ENCODE measurements around the gene USP47.

DNA sequence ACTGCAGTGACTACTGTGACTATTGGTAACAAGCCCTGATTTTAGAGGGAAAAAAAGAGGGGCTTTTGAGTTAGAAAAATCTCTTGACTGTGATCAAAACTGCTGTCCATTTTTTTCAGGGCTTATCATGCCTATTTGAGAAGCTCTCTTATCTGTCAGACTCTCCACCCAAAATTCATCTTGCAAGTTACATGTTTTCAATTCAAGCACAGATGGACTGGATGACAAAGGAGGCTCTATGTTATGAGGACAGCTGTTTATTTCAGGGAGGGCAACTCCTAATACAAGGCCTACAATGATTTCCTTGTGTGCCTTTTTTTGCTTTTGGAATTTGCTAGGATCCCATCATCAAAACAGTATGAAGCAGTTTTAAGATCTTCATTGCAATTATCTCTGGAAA, 35.2 kb upstream of the USP47 start:
- TF ChIP-seq HMG20A (CRISPR knock-in tag; conservative IDR thresholded peaks at IDR 0.05) (no peak), TEAD2 (tag; IDR thresholded peaks at IDR 0.05) (no peak), ZSCAN29 (IDR thresholded peaks at IDR 0.05) (no peak), ZNF140 (CRISPR knock-in tag; IDR thresholded peaks at IDR 0.05) (no peak)
- TF ChIP-seq, protein P1, sequence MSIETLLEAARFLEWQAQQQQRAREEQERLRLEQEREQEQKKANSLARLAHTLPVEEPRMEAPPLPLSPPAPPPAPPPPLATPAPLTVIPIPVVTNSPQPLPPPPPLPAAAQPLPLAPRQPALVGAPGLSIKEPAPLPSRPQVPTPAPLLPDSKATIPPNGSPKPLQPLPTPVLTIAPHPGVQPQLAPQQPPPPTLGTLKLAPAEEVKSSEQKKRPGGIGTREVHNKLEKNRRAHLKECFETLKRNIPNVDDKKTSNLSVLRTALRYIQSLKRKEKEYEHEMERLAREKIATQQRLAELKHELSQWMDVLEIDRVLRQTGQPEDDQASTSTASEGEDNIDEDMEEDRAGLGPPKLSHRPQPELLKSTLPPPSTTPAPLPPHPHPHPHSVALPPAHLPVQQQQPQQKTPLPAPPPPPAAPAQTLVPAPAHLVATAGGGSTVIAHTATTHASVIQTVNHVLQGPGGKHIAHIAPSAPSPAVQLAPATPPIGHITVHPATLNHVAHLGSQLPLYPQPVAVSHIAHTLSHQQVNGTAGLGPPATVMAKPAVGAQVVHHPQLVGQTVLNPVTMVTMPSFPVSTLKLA (conservative IDR thresholded peaks at IDR 0.05) = no peak
